GM13977 (cell line): ENCODE data around the gene PRKCA.

Source experiments
- DNase-seq: peaks from one replicate; pipeline ENCODE4 v3.0.0; 2012; ENCODE audit warnings: low spot score
- in situ Hi-C: fragments of 300-500 bp; cut with MboI; formaldehyde crosslinking; loops from one replicate; pipeline ENCODE4 v1.12.0; 2022; ENCODE audit warnings: low sequenced_read_pairs, low pct_unique_long_range_greater_than_20kb, mixed read lengths, inconsistent platforms; ENCODE audit not compliant: unreplicated experiment
- TF ChIP-seq, protein P1 (sequence below): IDR thresholded peaks from 2 replicates; pipeline ENCODE4 v1.5.1; 2012; ENCODE audit warnings: mild to moderate bottlenecking, control low read depth; ENCODE audit not compliant: insufficient read depth; ENCODE audit errors: extremely low read depth, missing control alignments

Gene PRKCA

DNA sequence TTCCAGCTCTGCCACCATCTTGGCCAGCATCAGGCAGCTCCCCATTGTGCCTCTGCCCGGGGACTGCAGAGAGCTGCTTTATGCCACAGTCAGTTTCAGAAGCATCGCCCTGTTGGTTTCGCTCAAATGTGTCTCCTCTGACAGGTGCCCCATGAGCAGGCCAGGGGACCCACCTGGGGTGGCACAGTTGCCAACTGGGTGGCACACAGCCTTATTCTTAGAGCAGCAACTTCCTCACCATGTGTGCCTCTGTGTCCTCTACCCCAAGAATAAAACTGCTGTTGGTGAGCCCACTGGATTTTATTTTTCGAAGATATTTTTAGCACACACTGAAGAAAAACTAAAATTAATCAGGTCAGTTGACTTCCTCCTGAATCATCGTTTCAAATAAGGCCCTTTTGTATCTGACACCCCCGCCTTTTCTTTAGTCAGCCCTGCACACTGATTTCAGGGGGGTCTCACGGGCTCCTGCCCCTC, 487.6 kb downstream of the PRKCA start:
- in situ Hi-C loops = no loop called here
- TF ChIP-seq, protein P1, sequence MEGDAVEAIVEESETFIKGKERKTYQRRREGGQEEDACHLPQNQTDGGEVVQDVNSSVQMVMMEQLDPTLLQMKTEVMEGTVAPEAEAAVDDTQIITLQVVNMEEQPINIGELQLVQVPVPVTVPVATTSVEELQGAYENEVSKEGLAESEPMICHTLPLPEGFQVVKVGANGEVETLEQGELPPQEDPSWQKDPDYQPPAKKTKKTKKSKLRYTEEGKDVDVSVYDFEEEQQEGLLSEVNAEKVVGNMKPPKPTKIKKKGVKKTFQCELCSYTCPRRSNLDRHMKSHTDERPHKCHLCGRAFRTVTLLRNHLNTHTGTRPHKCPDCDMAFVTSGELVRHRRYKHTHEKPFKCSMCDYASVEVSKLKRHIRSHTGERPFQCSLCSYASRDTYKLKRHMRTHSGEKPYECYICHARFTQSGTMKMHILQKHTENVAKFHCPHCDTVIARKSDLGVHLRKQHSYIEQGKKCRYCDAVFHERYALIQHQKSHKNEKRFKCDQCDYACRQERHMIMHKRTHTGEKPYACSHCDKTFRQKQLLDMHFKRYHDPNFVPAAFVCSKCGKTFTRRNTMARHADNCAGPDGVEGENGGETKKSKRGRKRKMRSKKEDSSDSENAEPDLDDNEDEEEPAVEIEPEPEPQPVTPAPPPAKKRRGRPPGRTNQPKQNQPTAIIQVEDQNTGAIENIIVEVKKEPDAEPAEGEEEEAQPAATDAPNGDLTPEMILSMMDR = no peak
- no peak for DNase-seq

DNA sequence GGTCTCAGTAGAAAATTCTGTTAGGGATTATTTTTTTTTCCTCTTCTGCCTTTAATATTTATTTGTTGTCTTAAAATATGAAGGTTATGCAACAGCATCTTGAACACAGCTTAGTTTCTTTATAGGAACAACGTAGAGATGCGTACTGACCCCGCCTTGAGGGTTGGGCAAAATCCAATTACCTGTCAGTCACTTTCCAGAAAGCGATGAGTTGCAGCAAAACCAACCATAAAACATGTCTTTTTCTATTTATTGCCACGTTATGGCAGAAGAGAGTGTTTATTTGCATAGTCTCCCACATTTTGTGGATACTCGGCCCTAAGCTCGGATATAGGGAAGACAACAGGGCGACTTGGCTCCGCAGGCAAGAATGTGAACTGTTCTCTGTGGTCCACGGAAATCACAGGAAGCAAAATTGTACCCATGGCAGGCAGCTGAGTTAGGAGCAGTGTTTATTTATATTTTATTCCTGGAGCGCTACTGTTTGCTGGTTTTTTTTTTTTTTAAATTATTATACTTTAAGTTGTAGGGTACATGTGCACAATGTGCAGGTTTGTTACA, 488.2 kb downstream of the PRKCA start:
- TF ChIP-seq, protein P1 = no peak
- in situ Hi-C loops = no loop called here
- DNase-seq = no peak

DNA sequence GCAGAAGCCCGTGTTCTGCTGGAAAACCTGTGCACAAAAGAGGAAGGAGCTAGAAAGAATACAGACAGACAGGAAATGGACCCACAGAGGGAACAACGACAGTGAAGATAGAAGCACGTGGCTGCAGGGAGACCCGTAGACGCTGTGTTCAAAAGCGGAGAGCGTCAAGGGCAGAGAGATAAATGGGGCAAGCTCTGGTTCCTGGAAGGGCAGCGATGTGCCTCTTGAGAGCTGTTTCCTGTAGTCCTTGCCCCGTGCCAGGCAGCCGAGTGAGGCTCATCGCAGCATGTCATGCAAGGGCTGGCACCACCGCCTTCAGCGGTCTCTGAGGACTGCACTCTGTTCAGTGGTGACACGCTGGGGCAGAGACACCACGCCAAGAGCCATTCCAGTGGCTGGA, 488.9 kb downstream of the PRKCA start:
- no peak for DNase-seq
- TF ChIP-seq, protein P1 = no peak
- in situ Hi-C loops = no loop called here

DNA sequence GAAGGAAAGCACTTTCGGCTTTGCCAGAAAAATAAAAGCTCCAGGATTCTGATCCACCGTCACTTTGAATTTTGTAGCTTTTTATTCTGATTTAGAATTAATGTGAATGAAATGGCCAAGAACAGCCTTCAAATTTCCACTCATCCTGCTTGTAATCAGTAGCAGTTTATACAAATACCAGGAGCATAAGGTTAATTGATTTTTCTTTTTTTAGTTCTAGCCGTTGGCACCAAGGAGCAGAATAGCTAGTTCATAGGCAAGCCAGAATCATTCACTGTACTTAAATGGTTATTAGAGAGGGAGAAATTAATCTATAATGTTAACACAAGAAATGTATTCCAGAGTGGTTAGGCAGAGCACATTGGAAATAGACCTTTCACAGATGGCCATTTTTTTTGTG, 491.4 kb downstream of the PRKCA start:
- in situ Hi-C loops = no loop called here
- TF ChIP-seq, protein P1 = no peak
- DNase-seq = no peak

DNA sequence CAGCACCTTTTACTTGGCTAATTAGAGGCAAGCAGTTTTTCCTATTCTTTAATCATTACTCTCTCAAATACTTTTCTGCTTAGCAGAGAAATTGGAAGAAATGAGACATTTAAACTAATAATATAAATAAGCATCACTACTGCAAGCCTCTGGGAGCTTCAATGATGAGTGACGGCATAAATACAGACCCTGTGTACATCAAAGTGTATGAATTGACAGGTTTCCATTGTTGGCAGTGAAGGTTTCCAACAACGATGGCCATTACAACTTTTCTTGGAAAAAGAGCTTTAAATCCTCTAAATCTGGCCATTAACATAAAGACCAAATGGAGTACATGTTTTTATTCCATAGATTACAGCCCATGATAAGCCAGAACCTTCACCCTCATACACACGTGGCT, 493.1 kb downstream of the PRKCA start:
- TF ChIP-seq, protein P1 = no peak
- in situ Hi-C loops = no loop called here
- DNase-seq = no peak

DNA sequence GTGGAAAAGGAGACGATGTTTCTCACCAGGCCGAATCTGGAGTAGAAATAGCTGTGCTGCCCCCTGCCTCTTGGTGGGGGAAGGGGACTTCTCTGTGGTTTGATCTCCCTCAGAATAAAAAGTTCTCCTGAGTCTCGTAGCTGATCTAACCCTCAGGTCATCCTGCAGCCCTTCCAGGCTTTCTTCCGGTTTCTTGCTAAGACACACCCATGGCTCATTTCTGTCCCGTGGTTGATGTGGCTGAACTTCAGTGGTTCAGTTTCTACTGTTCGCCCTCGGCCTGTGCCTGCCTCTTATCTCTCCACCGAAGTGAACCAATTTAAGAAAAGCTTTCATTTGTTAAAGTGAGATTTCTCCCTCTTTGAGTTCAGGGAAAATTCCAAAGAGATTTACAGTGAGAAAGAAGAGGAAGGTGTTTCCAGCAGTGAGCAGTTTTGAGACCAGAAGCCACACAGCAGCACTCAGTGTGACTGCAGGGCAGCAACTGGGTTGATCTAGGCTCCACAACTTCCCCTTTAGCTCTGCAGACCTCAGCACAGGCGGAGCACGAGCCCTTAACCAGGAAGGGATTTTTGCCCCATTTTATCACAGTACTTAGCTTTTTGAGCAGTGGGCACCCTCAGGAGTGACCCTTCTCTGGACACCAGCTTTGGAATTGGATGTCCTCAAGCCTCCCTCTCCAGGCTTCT, 497.6 kb downstream of the PRKCA start:
- DNase-seq = no peak
- in situ Hi-C loops = no loop called here
- TF ChIP-seq, protein P1 = no peak
